ENCODE data around the gene FAM83F.

Gene FAM83F

GRCh38 chr22:40084246-40084645 is 89.5 kb downstream of the FAM83F start:
- in situ Hi-C loops (cut with MboI; ENCODE audit: low pct_unique_long_range_greater_than_20kb, low sequenced_read_pairs, unreplicated experiment): no loop called here
- no peak for TF ChIP-seq CTCF (IDR thresholded peaks at IDR 0.05; ENCODE audit: extremely low read depth, insufficient read depth, missing control alignments)
- no peak for DNase-seq (ENCODE audit: low spot score)

DNA sequence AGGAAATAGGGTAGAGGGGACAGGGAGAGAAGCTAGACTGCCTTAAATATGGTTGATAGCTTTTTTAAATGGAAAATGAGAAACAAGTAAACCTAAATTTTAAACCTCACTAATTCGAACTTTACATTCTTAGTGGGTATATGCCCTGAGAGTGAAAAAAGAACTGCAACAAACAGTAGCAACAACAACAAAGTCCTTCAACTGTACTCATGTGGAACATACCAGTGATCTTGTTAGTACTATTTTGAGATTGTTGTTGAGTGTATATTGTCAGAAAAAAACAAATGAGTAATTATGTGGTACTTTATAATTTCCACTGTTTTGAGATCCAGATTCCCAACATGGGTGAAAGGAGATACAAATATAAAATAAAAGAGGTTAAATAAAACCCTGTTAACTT is 94.1 kb downstream of the FAM83F start:
- TF ChIP-seq CTCF (IDR thresholded peaks at IDR 0.05; ENCODE audit: extremely low read depth, insufficient read depth, missing control alignments): no peak
- in situ Hi-C loops (cut with MboI; ENCODE audit: low pct_unique_long_range_greater_than_20kb, low sequenced_read_pairs, unreplicated experiment): no loop called here
- no peak for DNase-seq (ENCODE audit: low spot score)

Measured in GM13977 (cell line).